Loucy (cell line): ENCODE measurements around the gene ADAMTS15.

Source experiments
- EZH2phosphoT487 ChIP-seq: fragments of 200-600 bp; IDR thresholded peaks from 2 replicates; pipeline ENCODE4 v1.6.1; 2018; ENCODE audit warnings: antibody characterized with exemption, mild to moderate bottlenecking, moderate library complexity, borderline replicate concordance
- TF ChIP-seq, protein P1 (sequence below): fragments of 200-600 bp; sonication (generic); conservative IDR thresholded peaks from 2 replicates; pipeline ENCODE4 v1.5.1; 2014; ENCODE audit warnings: mild to moderate bottlenecking, antibody characterized with exemption, low read length

DNA sequence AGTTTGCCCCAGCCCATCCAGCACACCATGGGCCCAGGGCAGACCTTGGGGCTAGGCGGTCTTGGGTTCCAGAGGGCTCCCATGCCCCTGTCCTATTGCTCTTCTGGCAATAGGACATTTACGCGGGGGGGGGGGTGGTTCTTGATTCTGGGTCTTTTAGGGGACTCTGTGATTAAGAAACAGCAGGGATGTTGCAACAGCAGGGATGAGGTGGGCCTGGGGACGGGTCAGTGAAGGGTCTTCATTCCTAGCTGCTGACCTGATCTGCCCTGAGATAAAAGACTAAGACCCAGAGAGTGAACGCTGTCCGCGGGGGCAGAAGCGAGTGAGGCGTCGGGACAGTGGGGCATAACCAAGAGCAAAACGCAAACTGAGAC lies 418 bp upstream of the ADAMTS15 start:
- TF ChIP-seq EZH2phosphoT487, result no peak
- TF ChIP-seq, protein P1, sequence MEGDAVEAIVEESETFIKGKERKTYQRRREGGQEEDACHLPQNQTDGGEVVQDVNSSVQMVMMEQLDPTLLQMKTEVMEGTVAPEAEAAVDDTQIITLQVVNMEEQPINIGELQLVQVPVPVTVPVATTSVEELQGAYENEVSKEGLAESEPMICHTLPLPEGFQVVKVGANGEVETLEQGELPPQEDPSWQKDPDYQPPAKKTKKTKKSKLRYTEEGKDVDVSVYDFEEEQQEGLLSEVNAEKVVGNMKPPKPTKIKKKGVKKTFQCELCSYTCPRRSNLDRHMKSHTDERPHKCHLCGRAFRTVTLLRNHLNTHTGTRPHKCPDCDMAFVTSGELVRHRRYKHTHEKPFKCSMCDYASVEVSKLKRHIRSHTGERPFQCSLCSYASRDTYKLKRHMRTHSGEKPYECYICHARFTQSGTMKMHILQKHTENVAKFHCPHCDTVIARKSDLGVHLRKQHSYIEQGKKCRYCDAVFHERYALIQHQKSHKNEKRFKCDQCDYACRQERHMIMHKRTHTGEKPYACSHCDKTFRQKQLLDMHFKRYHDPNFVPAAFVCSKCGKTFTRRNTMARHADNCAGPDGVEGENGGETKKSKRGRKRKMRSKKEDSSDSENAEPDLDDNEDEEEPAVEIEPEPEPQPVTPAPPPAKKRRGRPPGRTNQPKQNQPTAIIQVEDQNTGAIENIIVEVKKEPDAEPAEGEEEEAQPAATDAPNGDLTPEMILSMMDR, result no peak
